ENCODE results near the gene MYO10. TPM values are rescaled to one million over a fixed set of nuclear protein-coding genes. Genes with fewer than 3 reads are reported as not detected.

MYO10 gene
- total and polyA plus RNA-seq, 2 of the 8 experiments (the other 6 are each of a cell fraction or from before 2014, with no cell fraction given): 21.5 to 107 TPM

DNA sequence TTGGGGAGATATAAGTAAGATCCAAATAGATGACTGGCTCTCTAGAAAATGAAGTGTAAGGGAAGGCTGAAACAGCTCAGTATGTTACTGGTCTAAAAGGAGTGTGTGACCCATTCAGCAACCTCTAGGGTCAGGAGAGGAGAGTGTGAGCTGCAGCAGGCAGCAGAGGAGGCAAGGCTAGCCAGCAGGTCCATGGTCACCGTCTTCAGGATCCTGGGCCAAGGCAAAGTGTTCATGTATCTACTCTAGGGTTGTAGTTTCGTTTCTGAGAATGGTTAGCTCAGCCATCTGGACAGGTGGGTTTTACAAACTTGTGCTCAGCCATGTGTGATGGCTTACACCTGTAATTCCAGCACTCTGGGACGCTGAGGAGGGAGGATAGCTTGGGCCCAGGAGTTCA is 13.7 kb downstream of the MYO10 start (continued):
- TF ChIP-seq, protein P1, sequence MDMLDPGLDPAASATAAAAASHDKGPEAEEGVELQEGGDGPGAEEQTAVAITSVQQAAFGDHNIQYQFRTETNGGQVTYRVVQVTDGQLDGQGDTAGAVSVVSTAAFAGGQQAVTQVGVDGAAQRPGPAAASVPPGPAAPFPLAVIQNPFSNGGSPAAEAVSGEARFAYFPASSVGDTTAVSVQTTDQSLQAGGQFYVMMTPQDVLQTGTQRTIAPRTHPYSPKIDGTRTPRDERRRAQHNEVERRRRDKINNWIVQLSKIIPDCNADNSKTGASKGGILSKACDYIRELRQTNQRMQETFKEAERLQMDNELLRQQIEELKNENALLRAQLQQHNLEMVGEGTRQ (IDR thresholded peaks at IDR 0.05; ENCODE audit: low read length): no peak
- TF ChIP-seq PHF8 (conservative IDR thresholded peaks at IDR 0.05; ENCODE audit: low read depth, low read length) (no peak), TCF12 (IDR thresholded peaks at IDR 0.05; ENCODE audit: low read depth, low read length) (no peak), GTF2F1 (IDR thresholded peaks at IDR 0.05; ENCODE audit: borderline replicate concordance, low read depth, low read length) (no peak)
